DND-41 (cell line): ENCODE results near the gene RNF145.
A peak's percentile ranks its signal among the peaks of the same experiment; 100 is the strongest.
"Not testable (repeated sequence)": the region's sequence is repeated elsewhere in the genome, so short reads cannot be mapped to it uniquely, and the experiment has no call there.

ENCODE experiments used
- ATAC-seq: fragments of 200-7000 bp; cut with Tn5 transposase; 3 replicates; pipeline ENCODE4 v1.9.1; 2021; ENCODE audit warnings: low read depth; ENCODE audit not compliant: insufficient read depth
- DNase-seq: peaks from one replicate; pipeline ENCODE4 v3.0.0-alpha.2; 2020
- H2AFZ ChIP-seq: 2 replicates; pipeline ENCODE4 v1.6.0; 2012; ENCODE audit warnings: low read depth, low read length
- H3K27ac ChIP-seq: 2 replicates; pipeline ENCODE4 v1.5.1; 2012; ENCODE audit warnings: low read length, inconsistent platforms
- H3K27me3 ChIP-seq: fragments of 200-600 bp; sonication (generic); 2 replicates; pipeline ENCODE4 v1.6.0; 2012; ENCODE audit warnings: low read length, mild to moderate bottlenecking, inconsistent platforms; ENCODE audit not compliant: insufficient read depth, poor library complexity
- H3K36me3 ChIP-seq: 2 replicates; pipeline ENCODE4 v1.5.1; 2012; ENCODE audit warnings: low read length, inconsistent platforms; ENCODE audit not compliant: insufficient read depth
- H3K4me1 ChIP-seq: 2 replicates; pipeline ENCODE4 v1.5.1; 2012; ENCODE audit warnings: mild to moderate bottlenecking, low read length; ENCODE audit not compliant: insufficient read depth
- H3K4me2 ChIP-seq: 2 replicates; pipeline ENCODE4 v1.6.0; 2012; ENCODE audit warnings: mild to moderate bottlenecking, moderate library complexity, low read length, inconsistent platforms; ENCODE audit not compliant: insufficient read depth
- H3K4me3 ChIP-seq, 2 experiments: fragments of 200-600 bp in 1 of 2; shearing (Covaris generic) in 1 of 2; 2 replicates each; pipeline ENCODE4 v1.5.1; 2012 to 2016; ENCODE audit warnings: inconsistent platforms in 2 of 2, low read length in 2 of 2, mild to moderate bottlenecking in 2 of 2, low read depth in 1 of 2, moderate library complexity in 1 of 2
- H3K79me2 ChIP-seq: 2 replicates; pipeline ENCODE4 v1.6.0; 2012; ENCODE audit warnings: low read length, inconsistent platforms; ENCODE audit not compliant: insufficient read depth
- H3K9ac ChIP-seq: 2 replicates; pipeline ENCODE4 v1.6.0; 2012; ENCODE audit warnings: low read depth, mild to moderate bottlenecking, inconsistent platforms, low read length, moderate library complexity
- H3K9me3 ChIP-seq: 2 replicates; pipeline ENCODE4 v1.5.1; 2012; ENCODE audit warnings: low read length, moderate library complexity, mild to moderate bottlenecking, inconsistent platforms; ENCODE audit not compliant: insufficient read depth, severe bottlenecking
- H4K20me1 ChIP-seq: 2 replicates; pipeline ENCODE4 v1.6.0; 2012; ENCODE audit warnings: low read length; ENCODE audit not compliant: insufficient read depth
- CTCF ChIP-seq: IDR thresholded peaks from 2 replicates; pipeline ENCODE4 v1.5.1; 2012; ENCODE audit warnings: borderline replicate concordance, low read length, moderate library complexity, mild to moderate bottlenecking; ENCODE audit not compliant: poor library complexity, severe bottlenecking; ENCODE audit errors: extremely low read depth
- EZH2 ChIP-seq: IDR thresholded peaks from 3 replicates; pipeline ENCODE4 v1.6.1; 2012; ENCODE audit warnings: borderline replicate concordance, low read depth, mild to moderate bottlenecking, moderate library complexity, low read length, inconsistent platforms; ENCODE audit not compliant: severe bottlenecking

RNF145 gene

DNA sequence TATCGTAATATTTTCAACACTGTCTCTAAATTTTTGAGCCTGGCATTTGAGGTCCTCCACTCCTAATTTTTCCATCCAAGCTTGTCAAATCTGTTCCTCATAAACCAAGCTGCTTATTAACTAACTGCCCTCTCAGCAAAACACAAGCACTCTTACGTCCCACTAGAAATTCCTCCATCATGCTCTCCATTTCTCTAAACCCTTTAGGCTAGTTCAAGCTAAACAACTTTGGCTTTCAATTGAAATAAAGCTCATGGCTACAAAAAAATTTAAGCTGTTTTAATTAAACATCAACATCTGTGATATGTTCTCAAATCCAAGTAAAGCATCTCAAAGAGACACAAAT, 45.7 kb downstream of the RNF145 start:
- no peak overlapping the region for H3K27ac ChIP-seq
- no peak overlapping the region for H3K4me2 ChIP-seq
- H3K79me2 ChIP-seq, result no peaks in the 10 kb centered on the region
- peaks cover 68% of the 10 kb centered on the region for H3K36me3 ChIP-seq
- DNase-seq (no peak), ATAC-seq (no peak)
- H3K27me3 ChIP-seq, result no peaks in the 10 kb centered on the region
- no peaks in the 10 kb centered on the region for H3K4me1 ChIP-seq
- H3K4me3 ChIP-seq, result no peak overlapping the region
- H4K20me1 ChIP-seq, result peaks cover 6% of the 10 kb centered on the region; the same call in 1 of the 2 replicates
- no peaks in the 10 kb centered on the region for H3K9me3 ChIP-seq
- H2AFZ ChIP-seq, result no peak overlapping the region
- no peak overlapping the region for H3K9ac ChIP-seq
- no peak for TF ChIP-seq EZH2
- no peak for TF ChIP-seq CTCF

GRCh38 chr5:159163027-159163700, 46.2 kb downstream of the RNF145 start:
- Histone ChIP-seq H3K9ac (no peak overlapping the region), H3K27ac (no peak overlapping the region), H3K27me3 (no peaks in the 10 kb centered on the region), H4K20me1 (peaks cover 10% of the 10 kb centered on the region; the same call in 1 of the 2 replicates), H2AFZ (no peak overlapping the region), H3K4me1 (no peaks in the 10 kb centered on the region), H3K4me2 (no peak overlapping the region), H3K79me2 (no peaks in the 10 kb centered on the region), H3K36me3 (peaks cover 69% of the 10 kb centered on the region), H3K4me3 (no peak overlapping the region), H3K9me3 (no peaks in the 10 kb centered on the region)
- no peak for DNase-seq
- ATAC-seq, result peak; percentile 33; the same call in 1 of the 3 replicates
- no peak for TF ChIP-seq EZH2
- no peak for TF ChIP-seq CTCF

- H4K20me1 ChIP-seq, result peaks cover 10% of the 10 kb centered on the region; the same call in 1 of the 2 replicates
- peaks cover 6% of the 10 kb centered on the region; the same call in 1 of the 2 replicates for H3K4me1 ChIP-seq
- DNase-seq, result no peak
- no peaks in the 10 kb centered on the region for H3K27me3 ChIP-seq
- no peaks in the 10 kb centered on the region for H3K9me3 ChIP-seq
- TF ChIP-seq EZH2 (no peak), CTCF (no peak)
- no peak overlapping the region for H3K9ac ChIP-seq
- no peak overlapping the region for H3K4me3 ChIP-seq
- peaks cover 67% of the 10 kb centered on the region for H3K36me3 ChIP-seq
- no peak overlapping the region for H3K4me2 ChIP-seq
- H2AFZ ChIP-seq, result no peak overlapping the region
- H3K27ac ChIP-seq, result no peak overlapping the region
- no peaks in the 10 kb centered on the region for H3K79me2 ChIP-seq
- ATAC-seq, result no peak
Measured at GRCh38 chr5:159161361-159162214, 47.8 kb downstream of the RNF145 start.

DNA sequence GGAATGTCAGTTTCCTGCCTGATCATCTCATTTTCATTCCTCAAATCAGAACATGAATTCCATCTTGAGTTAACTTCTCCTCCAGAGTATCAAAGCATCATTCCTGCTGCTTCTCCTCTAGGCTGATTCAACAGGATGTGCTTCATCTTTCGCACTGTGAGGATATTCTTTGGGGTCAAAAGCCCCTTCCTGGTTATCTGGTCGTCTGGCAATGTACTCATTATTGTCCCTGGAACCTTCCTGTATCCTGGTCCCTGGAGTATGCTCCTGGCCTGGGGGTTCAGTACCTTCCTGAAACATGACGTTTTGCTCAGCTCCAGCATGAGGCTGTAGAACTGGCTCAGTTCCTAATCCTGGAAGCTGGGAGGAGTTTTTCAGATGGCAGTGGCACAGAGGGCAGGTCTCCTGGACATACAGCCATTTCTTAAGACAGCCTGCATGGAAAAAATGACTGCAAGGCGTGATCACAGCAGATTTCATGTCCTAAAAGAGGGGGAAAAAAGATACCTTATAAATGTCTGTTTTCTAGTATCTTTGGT, 50.7 kb downstream of the RNF145 start:
- peaks cover 74% of the 10 kb centered on the region for H3K36me3 ChIP-seq
- H3K4me3 ChIP-seq, H2AFZ ChIP-seq, H3K9ac ChIP-seq, H3K4me2 ChIP-seq, H3K4me1 ChIP-seq, H3K27me3 ChIP-seq, DNase-seq, H3K27ac ChIP-seq, H3K9me3 ChIP-seq, ATAC-seq, H3K79me2 ChIP-seq, H4K20me1 ChIP-seq: not testable (repeated sequence)
